ENCODE results near the gene SLC6A7. TPM values are rescaled to one million over a fixed set of nuclear protein-coding genes. Genes with fewer than 3 reads are reported as not detected.
"Not testable (repeated sequence)": the region's sequence is repeated elsewhere in the genome, so short reads cannot be mapped to it uniquely, and the experiment has no call there.

The SLC6A7 gene
- total RNA-seq, 1 experiment from 2014 or later: not detected

- Histone ChIP-seq H3K4me3 (no peak overlapping the region), H3K27ac (no peak overlapping the region), H3K36me3 (no peaks in the 10 kb centered on the region), H3K27me3 (replicated peaks) (no peaks in the 10 kb centered on the region), H3K4me1 (replicated peaks) (no peaks in the 10 kb centered on the region), H3K9me3 (replicated peaks) (no peaks in the 10 kb centered on the region)
- no peak for DNase-seq (ENCODE audit: low read depth in 1 of 2, low spot score in 2 of 2)
These were observed 55.4 kb downstream of the SLC6A7 start for GRCh38 chr5:150245111-150245789.

DNA sequence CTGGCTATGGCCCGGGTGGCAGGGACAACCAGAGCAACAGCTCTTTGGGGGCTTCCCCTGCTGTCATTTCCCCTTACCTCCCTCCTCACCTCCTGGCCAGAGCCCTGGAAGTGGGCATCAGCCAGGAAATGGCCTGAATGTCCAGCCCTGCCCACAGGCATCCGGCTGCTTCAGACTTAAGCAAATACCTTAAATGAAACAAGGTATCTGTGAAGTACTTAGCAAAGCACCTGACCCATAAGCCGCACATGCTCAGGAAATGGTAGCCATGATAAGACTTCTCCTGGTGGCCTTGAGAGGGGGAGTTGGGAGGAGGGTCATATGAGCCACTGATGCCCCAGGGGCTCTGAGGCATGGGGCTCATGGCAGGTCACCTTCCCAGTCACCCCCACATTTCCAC is 55.9 kb downstream of the SLC6A7 start:
- no peak for DNase-seq (ENCODE audit: low read depth in 1 of 2, low spot score in 2 of 2)
- H3K4me1 ChIP-seq (replicated peaks): no peaks in the 10 kb centered on the region
- H3K27me3 ChIP-seq (replicated peaks): no peaks in the 10 kb centered on the region
- no peaks in the 10 kb centered on the region for H3K36me3 ChIP-seq
- H3K9me3 ChIP-seq (replicated peaks): no peaks in the 10 kb centered on the region
- H3K4me3 ChIP-seq: no peak overlapping the region
- H3K27ac ChIP-seq: no peak overlapping the region

DNA sequence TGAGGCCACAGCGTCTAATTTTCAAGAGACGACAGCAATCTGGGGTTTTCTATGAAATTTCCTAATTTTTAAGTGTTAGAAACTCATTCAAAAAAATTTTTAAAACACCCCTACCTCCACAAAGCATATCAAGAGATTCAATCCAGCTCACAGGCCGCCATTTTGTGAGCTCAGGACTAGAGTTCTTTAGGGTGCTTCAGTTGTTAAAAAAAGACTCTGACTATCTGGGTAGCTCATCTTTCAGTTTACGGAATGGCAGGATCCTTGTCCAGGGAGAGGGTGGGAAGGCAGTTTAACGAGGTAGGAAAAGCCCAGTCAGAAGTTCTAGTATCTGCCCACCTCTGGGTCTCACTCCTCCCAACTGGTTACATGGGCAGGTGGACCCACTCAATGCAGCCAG is 56.6 kb downstream of the SLC6A7 start:
- DNase-seq (ENCODE audit: low read depth in 1 of 2, low spot score in 2 of 2): no peak
- Histone ChIP-seq H3K27me3 (replicated peaks) (no peaks in the 10 kb centered on the region), H3K36me3 (no peaks in the 10 kb centered on the region), H3K4me1 (replicated peaks) (no peaks in the 10 kb centered on the region), H3K9me3 (replicated peaks) (no peaks in the 10 kb centered on the region), H3K4me3 (no peak overlapping the region), H3K27ac (no peak overlapping the region)

GRCh38 chr5:150246835-150247234 is 57.0 kb downstream of the SLC6A7 start:
- Histone ChIP-seq H3K9me3 (replicated peaks) (no peaks in the 10 kb centered on the region), H3K27ac (no peak overlapping the region), H3K36me3 (no peaks in the 10 kb centered on the region), H3K27me3 (replicated peaks) (no peaks in the 10 kb centered on the region), H3K4me3 (no peak overlapping the region), H3K4me1 (replicated peaks) (no peaks in the 10 kb centered on the region)
- DNase-seq (ENCODE audit: low read depth in 1 of 2, low spot score in 2 of 2): no peak

DNA sequence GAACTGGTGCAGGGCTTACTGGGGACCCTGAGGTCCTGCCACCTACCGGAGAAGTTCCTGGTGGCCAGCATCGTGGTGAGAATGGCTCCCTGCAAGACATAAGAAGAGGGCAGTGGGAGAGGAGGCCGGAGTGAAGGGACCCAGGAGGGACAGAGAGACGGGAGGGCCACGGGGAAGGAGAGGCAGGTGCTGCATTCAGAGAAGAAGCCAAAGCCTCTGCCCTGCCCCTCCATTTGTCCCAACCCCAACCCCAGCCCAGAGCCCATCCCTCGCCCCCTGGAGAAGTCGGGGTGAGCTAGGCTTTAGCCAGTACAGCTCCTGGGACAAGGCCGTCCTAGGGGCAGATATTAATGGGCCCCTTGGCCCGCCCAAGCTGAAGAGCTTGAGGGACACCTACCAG is 57.9 kb downstream of the SLC6A7 start:
- H3K27ac ChIP-seq: no peak overlapping the region
- no peak overlapping the region for H3K4me3 ChIP-seq
- no peaks in the 10 kb centered on the region for H3K27me3 ChIP-seq (replicated peaks)
- DNase-seq (ENCODE audit: low read depth in 1 of 2, low spot score in 2 of 2): no peak
- H3K4me1 ChIP-seq (replicated peaks): no peaks in the 10 kb centered on the region
- no peaks in the 10 kb centered on the region for H3K9me3 ChIP-seq (replicated peaks)
- H3K36me3 ChIP-seq: no peaks in the 10 kb centered on the region

DNA sequence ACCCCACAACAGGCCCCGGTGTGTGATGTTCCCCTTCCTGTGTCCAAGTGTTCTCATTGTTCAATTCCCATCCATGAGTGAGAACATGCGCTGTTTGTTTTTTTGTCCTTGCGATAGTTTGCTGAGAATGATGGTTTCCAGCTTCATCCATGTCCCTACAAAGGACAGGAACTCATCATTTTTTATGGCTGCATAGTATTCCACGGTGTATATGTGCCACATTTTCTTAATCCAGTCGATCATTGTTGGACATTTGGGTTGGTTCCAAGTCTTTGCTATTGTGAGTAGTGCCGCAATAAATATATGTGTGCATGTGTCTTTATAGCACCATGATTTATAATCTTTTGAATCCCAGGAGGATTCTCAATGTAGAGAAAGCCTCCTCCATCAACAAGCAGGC is 58.6 kb downstream of the SLC6A7 start:
- H3K27ac ChIP-seq; H3K9me3 ChIP-seq (replicated peaks); H3K36me3 ChIP-seq; H3K27me3 ChIP-seq (replicated peaks); H3K4me3 ChIP-seq; H3K4me1 ChIP-seq (replicated peaks); DNase-seq (ENCODE audit: low read depth in 1 of 2, low spot score in 2 of 2): not testable (repeated sequence)

DNA sequence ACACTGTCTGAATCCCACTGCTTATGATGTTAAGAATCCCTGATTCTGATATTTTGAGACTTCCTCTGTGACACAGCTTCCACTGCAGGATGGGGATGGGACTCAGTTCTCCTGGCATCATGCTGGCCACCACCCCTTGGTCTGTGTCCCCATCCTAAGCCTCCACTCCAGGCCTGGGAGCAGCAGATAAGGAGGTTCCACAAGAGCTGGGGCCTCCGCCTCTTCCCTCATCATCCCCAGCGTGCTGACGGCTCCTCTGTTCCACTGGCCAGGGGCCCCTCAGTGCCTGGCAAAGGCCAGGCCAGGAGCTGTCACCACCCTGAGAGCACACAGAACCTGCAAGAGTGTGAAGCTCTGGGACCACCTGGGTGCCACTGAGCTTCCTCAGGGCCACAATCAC is 59.1 kb downstream of the SLC6A7 start:
- Histone ChIP-seq H3K27ac (no peak overlapping the region), H3K4me3 (no peak overlapping the region), H3K36me3 (no peaks in the 10 kb centered on the region), H3K9me3 (replicated peaks) (no peaks in the 10 kb centered on the region), H3K27me3 (replicated peaks) (no peaks in the 10 kb centered on the region), H3K4me1 (replicated peaks) (no peaks in the 10 kb centered on the region)
- DNase-seq (ENCODE audit: low read depth in 1 of 2, low spot score in 2 of 2): no peak

GRCh38 chr5:150249744-150250143 is 59.9 kb downstream of the SLC6A7 start:
- no peak for DNase-seq (ENCODE audit: low read depth in 1 of 2, low spot score in 2 of 2)
- Histone ChIP-seq H3K27me3 (replicated peaks) (no peaks in the 10 kb centered on the region), H3K27ac (no peak overlapping the region), H3K4me1 (replicated peaks) (no peaks in the 10 kb centered on the region), H3K4me3 (no peak overlapping the region), H3K36me3 (no peaks in the 10 kb centered on the region), H3K9me3 (replicated peaks) (no peaks in the 10 kb centered on the region)

- no peak overlapping the region for H3K27ac ChIP-seq
- no peaks in the 10 kb centered on the region for H3K36me3 ChIP-seq
- H3K4me3 ChIP-seq: no peak overlapping the region
- no peaks in the 10 kb centered on the region for H3K27me3 ChIP-seq (replicated peaks)
- no peaks in the 10 kb centered on the region for H3K9me3 ChIP-seq (replicated peaks)
- H3K4me1 ChIP-seq (replicated peaks): no peaks in the 10 kb centered on the region
- DNase-seq (ENCODE audit: low read depth in 1 of 2, low spot score in 2 of 2): no peak
These were observed 61.6 kb downstream of the SLC6A7 start for GRCh38 chr5:150251504-150251903.

DNA sequence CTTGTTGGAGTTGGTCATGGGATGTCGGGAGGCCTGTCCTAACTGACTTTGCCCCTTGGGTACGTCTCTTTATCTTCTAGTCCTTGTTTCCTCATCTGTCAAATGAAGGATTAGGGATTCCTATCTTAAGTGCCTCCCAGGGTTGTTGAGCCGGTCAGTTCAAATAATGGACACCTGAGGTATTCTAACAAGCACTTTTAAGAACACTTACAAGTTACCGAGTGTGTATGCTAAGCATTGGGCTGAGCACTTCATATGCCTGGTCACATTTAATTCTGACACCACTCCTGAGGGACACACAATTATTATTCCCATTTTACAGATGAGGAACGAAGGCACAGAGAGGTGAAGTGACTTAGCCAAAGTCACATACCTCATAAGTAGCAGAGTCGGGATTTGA is 62.6 kb downstream of the SLC6A7 start:
- Histone ChIP-seq H3K4me3 (no peak overlapping the region), H3K27ac (no peak overlapping the region), H3K27me3 (replicated peaks) (no peaks in the 10 kb centered on the region), H3K4me1 (replicated peaks) (no peaks in the 10 kb centered on the region), H3K36me3 (no peaks in the 10 kb centered on the region), H3K9me3 (replicated peaks) (no peaks in the 10 kb centered on the region)
- DNase-seq (ENCODE audit: low read depth in 1 of 2, low spot score in 2 of 2): no peak

- Histone ChIP-seq H3K27me3 (replicated peaks) (no peaks in the 10 kb centered on the region), H3K4me1 (replicated peaks) (no peaks in the 10 kb centered on the region), H3K9me3 (replicated peaks) (no peaks in the 10 kb centered on the region), H3K27ac (no peak overlapping the region), H3K4me3 (no peak overlapping the region), H3K36me3 (no peaks in the 10 kb centered on the region)
- DNase-seq (ENCODE audit: low read depth in 1 of 2, low spot score in 2 of 2): no peak
These were observed 63.8 kb downstream of the SLC6A7 start for GRCh38 chr5:150253416-150254208.

DNA sequence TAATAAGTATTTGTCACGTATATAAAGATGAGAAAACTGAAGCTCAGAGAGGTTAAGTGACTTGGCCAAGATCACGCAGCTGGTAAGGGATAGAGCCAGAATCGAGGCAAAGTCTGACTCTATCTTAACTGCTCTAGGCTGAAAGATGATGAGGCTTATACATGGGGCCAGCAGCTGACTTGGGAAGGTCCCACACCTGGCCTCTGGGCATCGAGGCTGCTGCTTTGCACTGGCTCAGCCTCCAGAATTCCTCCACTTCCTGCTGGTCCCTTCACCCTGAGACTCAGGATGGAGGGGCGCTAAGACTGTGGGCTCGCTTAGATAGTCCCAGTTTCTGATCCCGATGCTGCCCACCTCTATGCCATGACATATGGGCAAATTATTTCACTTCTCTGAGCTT is 64.5 kb downstream of the SLC6A7 start:
- DNase-seq (ENCODE audit: low read depth in 1 of 2, low spot score in 2 of 2): no peak
- no peak overlapping the region for H3K27ac ChIP-seq
- no peaks in the 10 kb centered on the region for H3K4me1 ChIP-seq (replicated peaks)
- no peak overlapping the region for H3K4me3 ChIP-seq
- H3K9me3 ChIP-seq (replicated peaks): no peaks in the 10 kb centered on the region
- no peaks in the 10 kb centered on the region for H3K27me3 ChIP-seq (replicated peaks)
- H3K36me3 ChIP-seq: no peaks in the 10 kb centered on the region

DNA sequence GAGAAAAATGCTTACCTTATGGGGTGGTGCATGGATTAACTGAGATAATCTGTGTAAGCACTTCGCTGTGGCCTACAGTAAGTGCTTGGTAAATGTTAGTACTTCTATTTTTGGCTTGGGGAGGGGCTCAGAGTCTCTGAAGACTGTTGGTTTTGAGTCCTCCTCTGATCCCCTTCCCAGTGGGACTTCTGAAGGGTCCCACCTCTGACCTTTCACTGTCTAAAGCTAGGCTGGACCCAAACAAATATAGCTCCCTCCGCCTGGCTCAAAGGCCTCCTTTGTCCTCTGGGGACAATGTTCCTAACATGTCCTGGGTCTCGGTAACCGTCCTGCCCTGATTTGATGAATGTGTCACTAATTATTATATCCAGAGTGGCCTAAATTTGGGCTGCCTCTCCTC is 64.9 kb downstream of the SLC6A7 start:
- DNase-seq (ENCODE audit: low read depth in 1 of 2, low spot score in 2 of 2): no peak
- H3K4me3 ChIP-seq: no peak overlapping the region
- no peaks in the 10 kb centered on the region for H3K27me3 ChIP-seq (replicated peaks)
- no peaks in the 10 kb centered on the region for H3K36me3 ChIP-seq
- no peaks in the 10 kb centered on the region for H3K9me3 ChIP-seq (replicated peaks)
- no peaks in the 10 kb centered on the region for H3K4me1 ChIP-seq (replicated peaks)
- H3K27ac ChIP-seq: no peak overlapping the region

- Histone ChIP-seq H3K4me1 (replicated peaks) (peaks cover 1% of the 10 kb centered on the region), H3K4me3 (no peak overlapping the region), H3K36me3 (no peaks in the 10 kb centered on the region), H3K9me3 (replicated peaks) (no peaks in the 10 kb centered on the region), H3K27ac (no peak overlapping the region), H3K27me3 (replicated peaks) (no peaks in the 10 kb centered on the region)
- DNase-seq (ENCODE audit: low read depth in 1 of 2, low spot score in 2 of 2): no peak
These were observed 66.0 kb downstream of the SLC6A7 start for GRCh38 chr5:150255659-150256409.

All from SJSA1 (cell line).